SK-N-SH (cell line): ENCODE results near the gene ZNF3. TPM values are rescaled to one million over a fixed set of nuclear protein-coding genes. Genes with fewer than 3 reads are reported as not detected.

Experiments
- CTCF ChIA-PET: fragments of 300-600, 350-600 bp; formaldehyde crosslinking; extraction: SDS; loops from one replicate; lab custom pipeline; 2021; lab: Yijun Ruan, JAX
- POLR2A ChIA-PET: fragments of 350-600 bp; sonication (Branson Sonifier 250); formaldehyde crosslinking; extraction: SDS; loops from one replicate; lab custom pipeline; 2020; ENCODE audit warnings: antibody characterized with exemption, inconsistent platforms; lab: Yijun Ruan, JAX
- DNase-seq: peaks from one replicate; pipeline ENCODE4 v3.0.0; 2012
- H2AFZ ChIP-seq: fragments of 200-600 bp; sonication (generic); 2 replicates; pipeline ENCODE4 v1.8.1; 2016; ENCODE audit warnings: antibody characterized with exemption, mild to moderate bottlenecking, low read depth
- H3F3A ChIP-seq: fragments of 200-600 bp; sonication (generic); replicated peaks from 2 replicates; pipeline ENCODE3; 2016; ENCODE audit warnings: antibody characterized with exemption, mild to moderate bottlenecking; ENCODE audit not compliant: insufficient read depth
- H3K27ac ChIP-seq, 2 experiments: fragments of 200-500 bp in 1 of 2; fragments of 200-600 bp in 1 of 2; sonication (Bioruptor generic) in 1 of 2; sonication (generic), shearing (Covaris generic) in 1 of 2; 2 replicates each; pipeline versions ENCODE4 v1.5.1 to v1.6.1; 2014 to 2016; ENCODE audit warnings: low read depth in 2 of 2, inconsistent platforms in 1 of 2, low read length in 1 of 2, mild to moderate bottlenecking in 1 of 2, mixed read lengths in 1 of 2
- H3K27me3 ChIP-seq: fragments of 200-600 bp; sonication (generic), shearing (Covaris generic); 2 replicates; pipeline ENCODE4 v1.6.1; 2016; ENCODE audit warnings: mixed run types; ENCODE audit not compliant: insufficient read depth
- H3K36me3 ChIP-seq, 2 experiments: fragments of 200-500 bp in 1 of 2; fragments of 200-600 bp in 1 of 2; sonication (Bioruptor generic) in 1 of 2; sonication (generic) in 1 of 2; replicated peaks in 1 of 2; 2 replicates each; pipeline versions ENCODE3 to v1.5.1; 2014 to 2016; ENCODE audit warnings: low read length in 1 of 2, mild to moderate bottlenecking in 1 of 2; ENCODE audit not compliant: insufficient read depth in 2 of 2, control insufficient read depth in 1 of 2
- H3K4me1 ChIP-seq, 2 experiments: fragments of 200-500 bp in 1 of 2; fragments of 200-600 bp in 1 of 2; sonication (Bioruptor generic) in 1 of 2; sonication (generic), shearing (Covaris generic) in 1 of 2; 2 replicates each; pipeline versions ENCODE4 v1.5.1 to v1.6.1; 2014 to 2016; ENCODE audit warnings: low read depth in 1 of 2, low read length in 1 of 2, mixed run types in 1 of 2; ENCODE audit not compliant: insufficient read depth in 2 of 2, control insufficient read depth in 1 of 2
- H3K4me2 ChIP-seq: fragments of 200-600 bp; sonication (generic), shearing (Covaris generic); 2 replicates; pipeline ENCODE4 v1.6.1; 2017; ENCODE audit warnings: mixed run types
- H3K4me3 ChIP-seq, 2 experiments: fragments of 200-500 bp in 1 of 2; fragments of 200-600 bp in 1 of 2; sonication (Bioruptor generic) in 1 of 2; sonication (generic), shearing (Covaris generic) in 1 of 2; 2 replicates each; pipeline versions ENCODE4 v1.5.1 to v1.8.1; 2014 to 2016; ENCODE audit warnings: low read depth in 2 of 2, inconsistent platforms in 1 of 2, low read length in 1 of 2, mild to moderate bottlenecking in 1 of 2, mixed read lengths in 1 of 2, moderate library complexity in 1 of 2
- H3K79me2 ChIP-seq: fragments of 200-600 bp; sonication (generic); 2 replicates; pipeline ENCODE4 v1.8.1; 2017; ENCODE audit warnings: mild to moderate bottlenecking; ENCODE audit not compliant: insufficient read depth
- H3K9ac ChIP-seq: fragments of 200-600 bp; sonication (generic); 2 replicates; pipeline ENCODE4 v1.6.1; 2017; ENCODE audit warnings: mixed run types
- H3K9me2 ChIP-seq: fragments of 200-600 bp; sonication (generic); 2 replicates; pipeline ENCODE4 v1.6.1; 2017; ENCODE audit warnings: mixed run types
- H3K9me3 ChIP-seq: fragments of 200-600 bp; sonication (generic); 2 replicates; pipeline ENCODE4 v1.6.1; 2017; ENCODE audit warnings: mixed run types, mild to moderate bottlenecking, moderate library complexity
- H4K20me1 ChIP-seq: fragments of 200-600 bp; sonication (generic); 2 replicates; pipeline ENCODE4 v1.6.1; 2017; ENCODE audit warnings: mild to moderate bottlenecking, mixed run types; ENCODE audit not compliant: insufficient read depth
- CHD2 ChIP-seq: fragments of 150-350 bp; IDR thresholded peaks from 2 replicates; pipeline ENCODE4 v1.6.1; 2018; ENCODE audit warnings: low read length; ENCODE audit not compliant: partially characterized antibody
- ELF1 ChIP-seq: IDR thresholded peaks from 2 replicates; pipeline ENCODE4 v1.4.0; 2012
- FOXM1 ChIP-seq: IDR thresholded peaks from 2 replicates; pipeline ENCODE4 v1.4.0; 2012; ENCODE audit warnings: low read depth, mild to moderate bottlenecking
- GABPA ChIP-seq: IDR thresholded peaks from 2 replicates; pipeline ENCODE4 v1.4.0; 2012; ENCODE audit warnings: low read depth, mild to moderate bottlenecking
- RAD21 ChIP-seq: IDR thresholded peaks from 2 replicates; pipeline ENCODE4 v1.6.1; 2012; ENCODE audit warnings: mild to moderate bottlenecking, low read length
- RCOR1 ChIP-seq: fragments of 150-350 bp; IDR thresholded peaks from 2 replicates; pipeline ENCODE4 v1.6.1; 2017; ENCODE audit warnings: antibody characterized with exemption, low read length
- SMC3 ChIP-seq: IDR thresholded peaks from 2 replicates; pipeline ENCODE4 v1.6.1; 2012; ENCODE audit warnings: low read depth, low read length, improper control_type of control experiment
- TAF1 ChIP-seq: IDR thresholded peaks from 2 replicates; pipeline ENCODE4 v1.6.1; 2012; ENCODE audit warnings: low read depth, mild to moderate bottlenecking, low read length, moderate library complexity, borderline replicate concordance
- TCF12 ChIP-seq: IDR thresholded peaks from 2 replicates; pipeline ENCODE4 v1.4.0; 2012
- TEAD4 ChIP-seq: IDR thresholded peaks from 2 replicates; pipeline ENCODE4 v1.4.0; 2012; ENCODE audit warnings: mild to moderate bottlenecking, borderline replicate concordance; ENCODE audit not compliant: insufficient read depth
- YY1 ChIP-seq: IDR thresholded peaks from 2 replicates; pipeline ENCODE4 v1.4.0; 2012; ENCODE audit warnings: low read depth, mild to moderate bottlenecking
- WGBS: methylation state at CpG from one replicate; pipeline ENCODE4 v1.1.6; 2017; ENCODE audit warnings: low lambda C conversion rate; 5-methylcytosine and 5-hydroxymethylcytosine counted together
- polyA plus RNA-seq, 3 experiments: library from polyadenylated mRNA; depleted of rRNA; stranded (reverse); fragments of >200 nt; gene quantifications; 2 replicates each; pipeline ENCODE4 v1.2.3, GENCODE V29; 2012
- TF ChIP-seq, protein P1 (sequence below): IDR thresholded peaks from 2 replicates; pipeline ENCODE4 v1.6.1; 2012; ENCODE audit warnings: mild to moderate bottlenecking, low read depth, low read length, moderate library complexity
- TF ChIP-seq, protein P2 (sequence below): fragments of 150-350 bp; IDR thresholded peaks from 2 replicates; pipeline ENCODE4 v1.6.1; 2017; ENCODE audit warnings: antibody characterized with exemption, low read length, low read depth, borderline replicate concordance
- TF ChIP-seq, protein P3 (sequence below): fragments of 200-600 bp; sonication (generic); IDR thresholded peaks from 2 replicates; pipeline ENCODE4 v1.6.1; 2017; ENCODE audit warnings: antibody characterized with exemption, mild to moderate bottlenecking, moderate library complexity
- TF ChIP-seq, protein P4 (sequence below): fragments of 150-350 bp; IDR thresholded peaks from 2 replicates; pipeline ENCODE4 v1.6.1; 2016; ENCODE audit warnings: mild to moderate bottlenecking, low read depth, low read length
- TF ChIP-seq, protein P5 (sequence below): IDR thresholded peaks from 2 replicates; pipeline ENCODE4 v1.4.0; 2012; ENCODE audit warnings: low read depth, borderline replicate concordance

The ZNF3 gene
- polyA plus RNA-seq, 1 of the 3 experiments (the other 2 are of a cell fraction) = 30.5 TPM

DNA sequence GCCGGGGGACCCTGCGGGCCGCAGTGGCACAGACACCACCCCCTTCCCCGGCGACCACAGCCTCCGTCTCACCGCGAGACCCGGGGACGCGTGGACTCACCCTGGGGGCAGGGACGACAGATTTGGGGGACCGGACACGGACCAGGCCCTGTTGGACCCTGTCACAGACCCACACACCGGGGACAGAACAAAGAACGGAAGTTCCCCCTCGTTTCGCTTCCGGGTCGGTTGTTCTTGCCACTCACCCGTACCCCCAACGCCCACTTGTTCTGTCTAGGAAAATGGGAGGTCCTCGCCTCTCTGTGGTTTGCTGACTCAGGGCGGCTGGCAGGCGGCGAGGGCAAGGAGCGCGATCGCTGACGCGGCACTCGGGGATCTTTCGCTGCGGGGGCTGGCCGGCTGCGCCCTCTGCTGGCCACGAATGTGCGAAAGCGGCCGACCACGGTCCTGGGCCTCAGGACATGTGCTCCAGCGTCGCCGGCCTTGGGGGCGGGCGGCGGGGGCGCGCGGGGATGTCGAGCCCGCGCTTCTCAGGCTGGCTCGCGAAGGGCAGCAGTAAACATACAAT is at the start of gene ZNF3 (continued):
- TF ChIP-seq RCOR1 (peak; percentile 78), TAF1 (peak; percentile 95; the same call in 1 of the 2 replicates), CHD2 (peak; percentile 94), FOXM1 (no peak), ELF1 (peak; percentile 88)
- TF ChIP-seq, protein P1, sequence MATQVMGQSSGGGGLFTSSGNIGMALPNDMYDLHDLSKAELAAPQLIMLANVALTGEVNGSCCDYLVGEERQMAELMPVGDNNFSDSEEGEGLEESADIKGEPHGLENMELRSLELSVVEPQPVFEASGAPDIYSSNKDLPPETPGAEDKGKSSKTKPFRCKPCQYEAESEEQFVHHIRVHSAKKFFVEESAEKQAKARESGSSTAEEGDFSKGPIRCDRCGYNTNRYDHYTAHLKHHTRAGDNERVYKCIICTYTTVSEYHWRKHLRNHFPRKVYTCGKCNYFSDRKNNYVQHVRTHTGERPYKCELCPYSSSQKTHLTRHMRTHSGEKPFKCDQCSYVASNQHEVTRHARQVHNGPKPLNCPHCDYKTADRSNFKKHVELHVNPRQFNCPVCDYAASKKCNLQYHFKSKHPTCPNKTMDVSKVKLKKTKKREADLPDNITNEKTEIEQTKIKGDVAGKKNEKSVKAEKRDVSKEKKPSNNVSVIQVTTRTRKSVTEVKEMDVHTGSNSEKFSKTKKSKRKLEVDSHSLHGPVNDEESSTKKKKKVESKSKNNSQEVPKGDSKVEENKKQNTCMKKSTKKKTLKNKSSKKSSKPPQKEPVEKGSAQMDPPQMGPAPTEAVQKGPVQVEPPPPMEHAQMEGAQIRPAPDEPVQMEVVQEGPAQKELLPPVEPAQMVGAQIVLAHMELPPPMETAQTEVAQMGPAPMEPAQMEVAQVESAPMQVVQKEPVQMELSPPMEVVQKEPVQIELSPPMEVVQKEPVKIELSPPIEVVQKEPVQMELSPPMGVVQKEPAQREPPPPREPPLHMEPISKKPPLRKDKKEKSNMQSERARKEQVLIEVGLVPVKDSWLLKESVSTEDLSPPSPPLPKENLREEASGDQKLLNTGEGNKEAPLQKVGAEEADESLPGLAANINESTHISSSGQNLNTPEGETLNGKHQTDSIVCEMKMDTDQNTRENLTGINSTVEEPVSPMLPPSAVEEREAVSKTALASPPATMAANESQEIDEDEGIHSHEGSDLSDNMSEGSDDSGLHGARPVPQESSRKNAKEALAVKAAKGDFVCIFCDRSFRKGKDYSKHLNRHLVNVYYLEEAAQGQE = peak; percentile 76; the same call in 1 of the 2 replicates
- TF ChIP-seq, protein P2, sequence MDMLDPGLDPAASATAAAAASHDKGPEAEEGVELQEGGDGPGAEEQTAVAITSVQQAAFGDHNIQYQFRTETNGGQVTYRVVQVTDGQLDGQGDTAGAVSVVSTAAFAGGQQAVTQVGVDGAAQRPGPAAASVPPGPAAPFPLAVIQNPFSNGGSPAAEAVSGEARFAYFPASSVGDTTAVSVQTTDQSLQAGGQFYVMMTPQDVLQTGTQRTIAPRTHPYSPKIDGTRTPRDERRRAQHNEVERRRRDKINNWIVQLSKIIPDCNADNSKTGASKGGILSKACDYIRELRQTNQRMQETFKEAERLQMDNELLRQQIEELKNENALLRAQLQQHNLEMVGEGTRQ = peak; percentile 9; the same call in 1 of the 2 replicates

DNA sequence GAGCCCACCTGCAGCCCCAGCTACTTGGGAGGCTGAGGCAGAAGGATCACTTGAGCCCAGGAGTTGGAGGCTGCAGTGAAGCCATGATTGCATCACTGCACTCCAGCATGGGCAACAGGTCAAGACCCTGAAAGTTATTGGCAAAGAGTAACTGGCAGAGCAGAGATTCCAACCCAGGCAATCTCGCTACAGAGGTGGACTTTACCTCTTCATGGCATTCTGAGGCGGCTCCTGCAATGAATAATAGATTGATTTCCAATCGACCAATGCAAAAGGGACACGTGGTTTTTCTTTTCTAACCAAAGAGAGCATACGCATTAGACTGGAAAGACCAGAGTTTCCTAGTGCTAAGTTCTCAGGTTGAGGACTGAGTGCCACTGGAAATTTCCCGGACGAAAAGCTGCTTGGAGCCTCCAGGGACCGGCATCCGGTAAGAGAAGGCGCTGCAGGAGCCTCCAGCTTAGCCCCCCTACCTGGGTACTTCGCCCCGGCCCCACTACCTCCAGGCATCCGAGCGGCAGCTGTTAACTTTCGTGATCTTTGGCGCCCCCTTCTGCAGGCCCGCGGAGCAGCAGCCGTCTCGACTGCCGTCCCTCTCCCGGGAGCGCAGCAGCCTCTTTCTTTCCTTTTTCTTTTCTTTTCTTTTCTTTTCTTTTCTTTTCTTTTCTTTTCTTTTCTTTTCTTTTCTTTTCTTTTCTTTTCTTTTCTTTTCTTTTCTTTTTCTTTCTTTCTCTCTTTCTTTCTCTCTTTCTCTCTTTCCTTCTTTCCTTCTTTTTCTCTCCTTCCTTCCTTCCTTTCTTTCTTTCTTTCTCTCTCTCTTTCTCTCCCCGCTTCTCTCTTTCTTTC is 49.3 kb upstream of the ZNF3 start:
- H3F3A ChIP-seq = peaks cover 31% of the 10 kb centered on the region
- no peak overlapping the region for H3K27ac ChIP-seq
- POLR2A ChIA-PET = interaction anchor here (0.7 to 3.1 kb wide), 3 partner anchors 18 to 46 kb away, joined by 3 to 12 read pairs (median 3); partner anchors contain the start of genes AP4M1, LAMTOR4 and MCM7
- peaks cover 7% of the 10 kb centered on the region; the same call in 1 of the 2 replicates for H3K79me2 ChIP-seq
- H3K4me1 ChIP-seq = peaks cover 10% of the 10 kb centered on the region in 2 experiments; a peak in 2 of 4 replicates
- peak overlapping the region; percentile 54 for H3K4me2 ChIP-seq
- peak overlapping the region; percentile 83 for H2AFZ ChIP-seq
- no peaks in the 10 kb centered on the region for H4K20me1 ChIP-seq
- CTCF ChIA-PET = interaction anchor here (0.6 to 13.6 kb wide), 50 partner anchors 9 to 596 kb away, joined by 3 to 262 read pairs (median 5); partner anchors contain the start of genes AP4M1, CNPY4, GAL3ST4 and GPC2
- WGBS = 20% methylated on average over 24 of the region's 24 CpGs
- H3K9ac ChIP-seq = no peak overlapping the region
- H3K9me3 ChIP-seq = no peaks in the 10 kb centered on the region
- DNase-seq = peak; percentile 88
- no peaks in the 10 kb centered on the region for H3K36me3 ChIP-seq
- H3K9me2 ChIP-seq = no peaks in the 10 kb centered on the region
- H3K27me3 ChIP-seq = no peaks in the 10 kb centered on the region
- H3K4me3 ChIP-seq = no peak overlapping the region; a peak in 1 of 4 replicates
- TF ChIP-seq, protein P3, sequence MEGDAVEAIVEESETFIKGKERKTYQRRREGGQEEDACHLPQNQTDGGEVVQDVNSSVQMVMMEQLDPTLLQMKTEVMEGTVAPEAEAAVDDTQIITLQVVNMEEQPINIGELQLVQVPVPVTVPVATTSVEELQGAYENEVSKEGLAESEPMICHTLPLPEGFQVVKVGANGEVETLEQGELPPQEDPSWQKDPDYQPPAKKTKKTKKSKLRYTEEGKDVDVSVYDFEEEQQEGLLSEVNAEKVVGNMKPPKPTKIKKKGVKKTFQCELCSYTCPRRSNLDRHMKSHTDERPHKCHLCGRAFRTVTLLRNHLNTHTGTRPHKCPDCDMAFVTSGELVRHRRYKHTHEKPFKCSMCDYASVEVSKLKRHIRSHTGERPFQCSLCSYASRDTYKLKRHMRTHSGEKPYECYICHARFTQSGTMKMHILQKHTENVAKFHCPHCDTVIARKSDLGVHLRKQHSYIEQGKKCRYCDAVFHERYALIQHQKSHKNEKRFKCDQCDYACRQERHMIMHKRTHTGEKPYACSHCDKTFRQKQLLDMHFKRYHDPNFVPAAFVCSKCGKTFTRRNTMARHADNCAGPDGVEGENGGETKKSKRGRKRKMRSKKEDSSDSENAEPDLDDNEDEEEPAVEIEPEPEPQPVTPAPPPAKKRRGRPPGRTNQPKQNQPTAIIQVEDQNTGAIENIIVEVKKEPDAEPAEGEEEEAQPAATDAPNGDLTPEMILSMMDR = peak; percentile 98
- TF ChIP-seq TEAD4 (no peak), YY1 (no peak), RAD21 (peak; percentile 79), TCF12 (no peak), GABPA (no peak), ELF1 (no peak), SMC3 (peak; percentile 59)
- TF ChIP-seq, protein P4, sequence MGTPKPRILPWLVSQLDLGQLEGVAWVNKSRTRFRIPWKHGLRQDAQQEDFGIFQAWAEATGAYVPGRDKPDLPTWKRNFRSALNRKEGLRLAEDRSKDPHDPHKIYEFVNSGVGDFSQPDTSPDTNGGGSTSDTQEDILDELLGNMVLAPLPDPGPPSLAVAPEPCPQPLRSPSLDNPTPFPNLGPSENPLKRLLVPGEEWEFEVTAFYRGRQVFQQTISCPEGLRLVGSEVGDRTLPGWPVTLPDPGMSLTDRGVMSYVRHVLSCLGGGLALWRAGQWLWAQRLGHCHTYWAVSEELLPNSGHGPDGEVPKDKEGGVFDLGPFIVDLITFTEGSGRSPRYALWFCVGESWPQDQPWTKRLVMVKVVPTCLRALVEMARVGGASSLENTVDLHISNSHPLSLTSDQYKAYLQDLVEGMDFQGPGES = no peak
- TF ChIP-seq, protein P5, sequence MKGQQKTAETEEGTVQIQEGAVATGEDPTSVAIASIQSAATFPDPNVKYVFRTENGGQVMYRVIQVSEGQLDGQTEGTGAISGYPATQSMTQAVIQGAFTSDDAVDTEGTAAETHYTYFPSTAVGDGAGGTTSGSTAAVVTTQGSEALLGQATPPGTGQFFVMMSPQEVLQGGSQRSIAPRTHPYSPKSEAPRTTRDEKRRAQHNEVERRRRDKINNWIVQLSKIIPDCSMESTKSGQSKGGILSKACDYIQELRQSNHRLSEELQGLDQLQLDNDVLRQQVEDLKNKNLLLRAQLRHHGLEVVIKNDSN = no peak
- TF ChIP-seq, protein P1 = no peak
